Kidney (tissue), 2 donors: ENCODE results near the gene NDUFV3. TPM values are rescaled to one million over a fixed set of nuclear protein-coding genes. Genes with fewer than 3 reads are reported as not detected.

Experiments
- microRNA-seq: library from miRNA; unstranded; fragments of <30 nt; microRNA quantifications from one replicate; pipeline ENCODE4 v1.2.0, GENCODE V29; 2020
- polyA plus RNA-seq: library from polyadenylated mRNA; stranded (reverse); fragments of 350-450 nt; fragmentation: Illumina TruSeq; extraction: RNeasy Lipid Tissue Mini Kit (QIAGEN cat#74804); gene quantifications from one replicate; pipeline ENCODE4 v1.2.3, GENCODE V29; 2014; ENCODE audit warnings: low read depth, low replicate concordance; ENCODE audit not compliant: insufficient read depth
- total RNA-seq: library from RNA; stranded (reverse); fragmentation: NEBNext Ultra II Directional; extraction: Animal tissue kit (Norgen Biotek cat#: 25700); gene quantifications from one replicate; pipeline ENCODE4 v1.2.1, GENCODE V29; 2021
- donor health status: DM: yes; HTN: yes; CAD: no.

The NDUFV3 gene
- total and polyA plus RNA-seq, 2 donors from 2014 or later = 29.6 to 37.0 TPM

Small RNA genes within 50 kb of the gene (microRNA-seq; reads per million reads assigned to microRNA genes)
- gene MIR5692B = not detected

Other genes with a start within 250 kb of the NDUFV3 start
- gene PDE9A, start 239.7 kb upstream of the NDUFV3 start, total RNA-seq = 39.0 TPM
- 30.1 TPM for gene PDE9A, start 239.7 kb upstream of the NDUFV3 start, polyA plus RNA-seq
- 20.4 TPM for gene WDR4, start 13.8 kb upstream of the NDUFV3 start, total RNA-seq
- 4.8 TPM for gene WDR4, start 13.8 kb upstream of the NDUFV3 start, polyA plus RNA-seq
- not detected for gene ERVH48-1, start 32.3 kb downstream of the NDUFV3 start, total RNA-seq
- not detected for gene ERVH48-1, start 32.3 kb downstream of the NDUFV3 start, polyA plus RNA-seq
- gene PKNOX1, start 81.3 kb downstream of the NDUFV3 start, total RNA-seq = 25.2 TPM
- 7.9 TPM for gene PKNOX1, start 81.3 kb downstream of the NDUFV3 start, polyA plus RNA-seq
- 32.1 TPM for gene CBS, start 182.5 kb downstream of the NDUFV3 start, total RNA-seq
- gene CBS, start 182.5 kb downstream of the NDUFV3 start, polyA plus RNA-seq = 6.4 TPM
- 15.7 TPM for gene U2AF1, start 214.3 kb downstream of the NDUFV3 start, total RNA-seq
- gene U2AF1, start 214.3 kb downstream of the NDUFV3 start, polyA plus RNA-seq = 44.7 TPM